NT2/D1 (cell line): ENCODE data around the gene APOL1.

ENCODE experiments used
- SUZ12 ChIP-seq: IDR thresholded peaks from 2 replicates; pipeline ENCODE4 v1.6.1; 2011; ENCODE audit not compliant: insufficient read length, insufficient read depth; ENCODE audit errors: extremely low read depth
- ZNF274 ChIP-seq: IDR thresholded peaks from 2 replicates; pipeline ENCODE4 v1.6.1; 2011; ENCODE audit warnings: mild to moderate bottlenecking, low read depth, low read length

GRCh38 chr22:36234213-36234612 is 18.7 kb upstream of the APOL1 start:
- TF ChIP-seq SUZ12 (no peak), ZNF274 (no peak)
